Activated B cell treated with CpG ODN at 0.5 μM for 24 hours (primary cell): ENCODE data around the gene BCAS3. TPM values are rescaled to one million over a fixed set of nuclear protein-coding genes. Genes with fewer than 3 reads are reported as not detected.
A peak's percentile ranks its signal among the peaks of the same experiment; 100 is the strongest.

Experiments used
- ATAC-seq: fragments of 200-7000 bp; cut with Tn5 transposase; one replicate; pipeline ENCODE4 v1.10.0; 2021; ENCODE audit warnings: low read depth, mild to moderate bottlenecking, moderate library complexity
- CTCF ChIA-PET: fragments of 350-600 bp; sonication (Branson Sonifier 250); formaldehyde crosslinking; loops from one replicate; lab custom pipeline; 2021; ENCODE audit warnings: antibody characterized with exemption; lab: Charles Lee
- POLR2A ChIA-PET: fragments of 350-600 bp; sonication (Branson Sonifier 250); formaldehyde crosslinking; loops from one replicate; lab custom pipeline; 2021; ENCODE audit warnings: antibody characterized with exemption; lab: Charles Lee
- DNase-seq: peaks from one replicate; pipeline ENCODE4 v3.0.0; 2022
- H3K27ac Mint-ChIP-seq: one replicate; pipeline ENCODE4 v1.8.0; 2020; ENCODE audit warnings: mixed read lengths
- H3K27me3 Mint-ChIP-seq: one replicate; pipeline ENCODE4 v1.8.0; 2021; ENCODE audit warnings: mixed read lengths
- H3K36me3 Mint-ChIP-seq: one replicate; pipeline ENCODE4 v1.8.0; 2021; ENCODE audit warnings: low read depth, mixed read lengths
- H3K4me1 Mint-ChIP-seq: one replicate; pipeline ENCODE4 v1.8.0; 2021; ENCODE audit warnings: mixed read lengths
- H3K4me3 Mint-ChIP-seq: one replicate; pipeline ENCODE4 v1.8.0; 2020; ENCODE audit warnings: mild to moderate bottlenecking, mixed read lengths
- H3K9me3 Mint-ChIP-seq: one replicate; pipeline ENCODE4 v1.8.0; 2020; ENCODE audit warnings: mixed read lengths
- CTCF ChIP-seq: fragments of 200-600 bp; IDR thresholded peaks from one replicate; pipeline ENCODE4 v1.8.0; 2022; ENCODE audit warnings: antibody characterized with exemption, mild to moderate bottlenecking
- intact Hi-C: fragments of 100-400 bp; cut with micrococcal nuclease; formaldehyde crosslinking; loops from one replicate; pipeline ENCODE4 v1.15.1; 2024
- total RNA-seq: library from RNA; stranded (reverse); gene quantifications from 2 replicates; pipeline ENCODE4 v1.2.3, GENCODE V29; 2022

The BCAS3 gene
- total RNA-seq, 1 donor from 2014 or later = 37.5 TPM

DNA sequence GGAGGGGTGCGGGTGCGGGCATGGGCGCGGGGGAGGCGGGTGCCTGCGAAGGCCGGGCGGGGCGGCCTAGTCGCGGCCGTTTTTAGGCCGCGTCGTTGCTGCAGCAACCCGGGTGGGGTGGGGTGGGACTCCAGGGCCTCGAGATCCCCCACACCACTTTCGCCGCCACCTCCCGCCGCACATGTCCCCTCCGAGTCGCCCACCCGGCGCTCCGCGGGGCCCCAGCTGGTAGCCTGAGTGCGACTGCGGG is 733.3 kb downstream of the BCAS3 start:
- no peak for DNase-seq
- Mint-ChIP-seq H3K27me3 (peaks cover 39% of the 10 kb centered on the region), H3K4me3 (peak overlapping the region; percentile 75), H3K36me3 (no peaks in the 10 kb centered on the region), H3K27ac (no peak overlapping the region), H3K9me3 (no peaks in the 10 kb centered on the region), H3K4me1 (peaks cover 32% of the 10 kb centered on the region)
- TF ChIP-seq CTCF = no peak
- intact Hi-C loops = loop anchor here (2.0 to 5.0 kb wide), 4 partner anchors 44 to 734 kb away; partner anchors contain the start of gene BCAS3
- no peak for ATAC-seq
- ChIA-PET POLR2A (no interaction called here), CTCF (interaction anchor here (0.6 kb wide), 1 partner anchor 690 kb away, joined by 3 read pairs; no protein-coding TSS in a partner anchor)

DNA sequence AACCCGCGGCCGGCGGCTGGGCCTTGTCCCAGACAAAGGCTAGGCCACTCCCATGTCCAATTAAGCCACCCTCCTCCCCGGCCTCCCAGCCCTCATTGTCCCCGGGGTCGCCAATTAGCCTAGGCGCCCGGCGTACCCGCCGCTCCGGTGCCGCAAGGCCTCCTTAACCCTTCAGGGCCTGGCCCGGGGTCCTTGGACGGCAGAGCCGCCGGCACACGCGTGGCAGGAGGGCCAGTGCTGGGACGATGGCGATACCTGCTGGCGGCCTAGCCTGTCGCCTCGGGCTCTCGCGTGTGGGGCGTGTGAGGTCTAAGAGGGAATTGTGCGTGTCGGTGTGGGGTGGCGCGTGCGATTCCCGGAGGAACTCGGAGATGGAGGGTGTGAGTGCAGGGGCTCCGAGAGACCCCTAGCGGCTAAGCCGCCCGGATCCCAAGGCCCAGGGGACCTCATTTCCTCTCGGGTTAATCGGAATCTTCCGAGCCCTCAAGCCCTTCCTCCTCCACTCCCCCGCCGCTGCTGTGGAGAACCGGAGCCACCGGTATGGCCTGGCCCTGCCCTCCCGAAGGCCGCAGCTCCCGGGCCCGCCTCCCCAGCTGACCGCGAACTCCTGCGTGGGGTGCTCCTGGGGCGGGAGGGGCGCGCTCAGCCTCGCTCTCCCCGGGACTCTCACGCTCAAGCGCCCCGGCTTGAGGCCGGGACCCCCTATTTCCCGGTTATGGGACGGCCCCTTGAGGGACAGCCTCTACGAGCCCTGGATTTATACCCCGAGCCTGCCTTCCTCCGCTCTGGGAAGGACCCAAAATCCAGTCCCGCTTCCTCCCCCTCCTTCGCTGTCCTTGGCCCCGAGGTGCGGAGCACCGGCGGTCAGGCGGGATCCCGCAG is 733.9 kb downstream of the BCAS3 start:
- Mint-ChIP-seq H3K4me1 (peaks cover 30% of the 10 kb centered on the region), H3K9me3 (no peaks in the 10 kb centered on the region), H3K36me3 (no peaks in the 10 kb centered on the region), H3K27me3 (peaks cover 33% of the 10 kb centered on the region), H3K4me3 (peak overlapping the region; percentile 74), H3K27ac (no peak overlapping the region)
- CTCF ChIA-PET = interaction anchor here (0.6 to 2.1 kb wide), 6 partner anchors 9 to 691 kb away, joined by 3 to 14 read pairs (median 3); no protein-coding TSS in a partner anchor
- no peak for DNase-seq
- POLR2A ChIA-PET = interaction anchor here (0.6 kb wide), 1 partner anchor 51 kb away, joined by 3 read pairs; no protein-coding TSS in a partner anchor
- ATAC-seq = peak; percentile 1
- intact Hi-C loops = loop anchor here (1.0 to 5.0 kb wide), 12 partner anchors 8 to 734 kb away; partner anchors contain the start of genes BCAS3 and BRIP1
- TF ChIP-seq CTCF = no peak

DNA sequence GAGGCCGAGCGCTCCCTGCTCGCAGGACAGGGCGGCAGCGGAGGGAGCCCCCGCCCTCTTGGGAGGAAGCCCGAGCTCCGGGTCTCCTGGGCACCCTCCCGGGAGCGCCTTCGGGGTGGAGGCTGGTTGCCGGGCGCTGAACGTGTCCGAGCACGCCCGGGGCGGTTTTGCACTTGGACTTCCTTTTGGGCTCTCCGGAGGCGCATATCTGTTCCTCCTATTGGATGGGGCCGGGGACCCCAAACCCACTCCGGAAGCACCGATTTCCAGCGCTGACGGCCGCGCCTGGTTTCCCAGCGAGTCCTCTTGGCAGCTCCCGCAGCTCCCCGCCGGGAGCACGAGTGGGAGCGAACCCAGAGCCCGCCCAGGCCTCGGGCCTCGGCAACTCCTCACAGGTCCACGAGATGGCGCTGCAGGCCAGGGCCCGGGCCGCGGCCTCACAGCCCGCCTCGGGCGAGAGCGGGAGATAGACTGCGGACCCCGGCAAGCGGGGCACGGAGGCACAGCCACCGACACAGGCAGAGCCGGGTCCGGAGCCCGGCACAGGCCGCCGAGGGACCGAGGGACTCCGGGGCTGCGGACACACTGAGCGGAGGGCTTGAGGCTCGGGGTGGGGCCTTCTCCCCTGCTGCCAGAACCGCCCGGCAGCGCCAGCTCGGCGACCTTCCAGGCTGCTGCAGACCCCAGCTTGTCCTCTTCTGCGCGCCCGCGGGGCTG is 734.6 kb downstream of the BCAS3 start:
- H3K27ac Mint-ChIP-seq = no peak overlapping the region

DNA sequence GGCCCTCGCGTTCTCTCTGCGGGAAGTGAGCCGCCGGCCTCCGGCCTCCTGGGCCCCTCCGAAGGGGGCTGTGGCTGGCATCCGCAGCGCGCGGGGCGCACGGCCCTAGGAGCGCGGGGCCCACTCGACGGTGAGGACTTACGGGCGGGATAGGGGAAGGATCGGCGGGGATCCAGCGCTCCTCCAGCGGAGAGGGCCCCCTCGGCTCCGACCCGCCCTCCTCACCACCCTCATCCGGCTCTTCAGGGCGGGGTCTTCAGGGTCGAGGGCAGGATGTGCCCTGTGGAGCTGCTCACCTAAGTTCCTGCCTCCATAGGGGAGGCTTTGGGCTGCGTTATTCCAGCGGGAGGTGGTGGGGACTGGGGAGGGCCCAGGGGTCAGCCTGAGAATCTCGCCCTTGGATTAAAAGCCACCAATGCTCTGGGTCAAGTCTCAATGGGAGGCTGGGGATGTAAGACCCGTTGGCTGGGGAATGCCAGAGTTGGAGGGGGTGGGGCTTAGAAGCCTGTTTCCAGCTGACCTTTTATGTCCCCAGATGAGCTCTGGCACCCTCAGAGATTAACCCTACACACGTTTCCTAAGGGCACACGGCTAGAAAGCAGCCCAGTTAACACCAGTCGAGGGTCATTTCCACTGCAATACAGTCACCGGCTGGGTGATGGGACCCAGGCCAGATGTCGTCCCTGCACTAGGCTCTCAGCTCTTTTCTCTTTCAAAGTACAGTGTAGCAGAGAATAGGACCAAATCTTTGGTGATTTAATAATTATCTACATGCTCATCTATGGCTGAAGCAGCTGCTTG is 735.4 kb downstream of the BCAS3 start:
- ChIA-PET POLR2A (interaction anchor here (0.5 to 1.0 kb wide), 2 partner anchors 193 to 386 kb away, joined by 3 to 7 read pairs; no protein-coding TSS in a partner anchor), CTCF (interaction anchor here (1.1 to 2.1 kb wide), 6 partner anchors 11 to 442 kb away, joined by 3 to 14 read pairs (median 6); no protein-coding TSS in a partner anchor)
- TF ChIP-seq CTCF = no peak
- DNase-seq (no peak), ATAC-seq (no peak)
- intact Hi-C loops = loop anchor here (1.0 to 5.0 kb wide), 11 partner anchors 10 to 736 kb away; partner anchors contain the start of genes BCAS3 and BRIP1
- no peaks in the 10 kb centered on the region for H3K9me3 Mint-ChIP-seq
- H3K4me1 Mint-ChIP-seq = peaks cover 28% of the 10 kb centered on the region
- H3K4me3 Mint-ChIP-seq = peak overlapping the region; percentile 68
- H3K36me3 Mint-ChIP-seq = no peaks in the 10 kb centered on the region
- H3K27me3 Mint-ChIP-seq = peaks cover 23% of the 10 kb centered on the region
- no peak overlapping the region for H3K27ac Mint-ChIP-seq

More for the DNA sequence above, 734.6 kb downstream of the BCAS3 start:
- DNase-seq (peak; percentile 84), ATAC-seq (peak; percentile 76)
- peaks cover 35% of the 10 kb centered on the region for H3K4me1 Mint-ChIP-seq
- TF ChIP-seq CTCF = peak; percentile 67
- no peaks in the 10 kb centered on the region for H3K9me3 Mint-ChIP-seq
- ChIA-PET CTCF (interaction anchor here (0.6 to 2.1 kb wide), 7 partner anchors 10 to 691 kb away, joined by 3 to 14 read pairs (median 4); no protein-coding TSS in a partner anchor), POLR2A (interaction anchor here (1.0 kb wide), 1 partner anchor 386 kb away, joined by 3 read pairs; no protein-coding TSS in a partner anchor)
- H3K4me3 Mint-ChIP-seq = peak overlapping the region; percentile 74
- intact Hi-C loops = loop anchor here (1.0 to 5.0 kb wide), 11 partner anchors 9 to 735 kb away; partner anchors contain the start of genes BCAS3 and BRIP1
- H3K27me3 Mint-ChIP-seq = peaks cover 29% of the 10 kb centered on the region
- H3K36me3 Mint-ChIP-seq = no peaks in the 10 kb centered on the region
